IPS DF 19.7 (cell line): ENCODE measurements around the gene CRHR2.

ENCODE experiments used
- DNase-seq: peaks from one replicate; pipeline ENCODE4 v3.0.0-alpha.2; 2013; ENCODE audit warnings: low read depth, low spot score

Gene CRHR2

DNA sequence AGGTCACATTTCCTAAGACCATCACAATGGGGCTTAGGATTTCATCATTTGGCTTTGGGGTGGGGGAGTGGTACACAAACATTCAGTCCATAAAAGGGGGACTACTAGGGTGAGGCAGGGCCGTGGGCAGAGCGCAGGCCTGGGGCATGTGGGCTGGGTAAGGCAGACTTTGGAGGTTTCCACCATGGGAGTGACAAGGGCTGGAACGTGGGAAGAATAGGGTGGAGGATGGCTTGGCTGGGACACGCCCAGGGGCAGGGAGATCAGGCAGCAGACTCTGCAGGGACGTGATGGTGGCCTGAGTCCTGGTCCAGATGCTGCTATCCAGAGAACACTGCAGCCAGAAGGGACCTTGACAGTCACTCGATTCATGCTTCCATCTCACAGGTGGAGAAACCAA is 24.7 kb upstream of the CRHR2 start:
- no peak for DNase-seq

GRCh38 chr7:30706316-30706715 is 24.1 kb upstream of the CRHR2 start:
- no peak for DNase-seq

DNA sequence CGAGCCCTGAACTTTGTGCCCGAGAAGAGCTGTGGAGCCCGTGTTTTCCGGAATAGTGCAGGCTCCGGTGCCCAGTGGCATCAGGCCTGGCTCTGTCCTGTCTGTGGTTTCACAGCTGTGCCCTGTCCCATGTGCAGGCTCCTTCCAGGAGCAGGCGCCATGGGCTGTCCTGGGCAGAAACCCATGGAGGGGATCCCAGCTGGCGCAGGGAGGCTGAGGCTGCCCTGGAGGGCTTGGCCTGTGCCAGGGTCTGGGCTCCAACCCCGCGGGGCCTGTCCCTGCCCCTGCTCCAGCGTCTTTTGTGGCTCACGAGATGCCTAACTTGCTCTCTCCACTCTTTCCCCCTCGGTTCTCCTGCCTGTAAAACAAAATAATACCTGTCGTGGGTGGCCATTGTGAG is 23.3 kb upstream of the CRHR2 start:
- no peak for DNase-seq

- no peak for DNase-seq
These were observed 22.8 kb upstream of the CRHR2 start for GRCh38 chr7:30705008-30705407.

GRCh38 chr7:30703756-30704155 is 21.5 kb upstream of the CRHR2 start:
- DNase-seq = no peak

- DNase-seq = no peak
These were observed 19.9 kb upstream of the CRHR2 start for GRCh38 chr7:30702200-30702599.

DNA sequence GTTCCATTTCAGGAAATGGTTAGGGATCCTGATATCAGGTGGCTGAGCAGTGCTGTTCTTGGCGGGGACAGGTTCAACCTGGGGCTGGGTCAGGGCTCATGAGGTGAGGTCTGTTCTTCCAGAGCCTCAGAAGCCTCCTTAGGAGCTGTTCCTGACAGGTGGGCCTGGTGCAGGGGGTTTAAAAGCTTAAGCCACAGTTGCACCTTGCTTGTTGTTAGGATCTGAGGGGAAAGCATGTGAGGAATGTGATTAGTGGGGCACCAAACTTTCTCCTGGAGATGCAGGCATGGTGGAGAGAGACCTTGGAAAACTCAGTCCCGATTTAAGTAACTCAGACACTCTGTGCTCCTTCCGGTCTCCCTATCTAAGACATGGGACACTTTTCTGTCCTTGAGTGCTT is 18.7 kb upstream of the CRHR2 start:
- DNase-seq = no peak

DNA sequence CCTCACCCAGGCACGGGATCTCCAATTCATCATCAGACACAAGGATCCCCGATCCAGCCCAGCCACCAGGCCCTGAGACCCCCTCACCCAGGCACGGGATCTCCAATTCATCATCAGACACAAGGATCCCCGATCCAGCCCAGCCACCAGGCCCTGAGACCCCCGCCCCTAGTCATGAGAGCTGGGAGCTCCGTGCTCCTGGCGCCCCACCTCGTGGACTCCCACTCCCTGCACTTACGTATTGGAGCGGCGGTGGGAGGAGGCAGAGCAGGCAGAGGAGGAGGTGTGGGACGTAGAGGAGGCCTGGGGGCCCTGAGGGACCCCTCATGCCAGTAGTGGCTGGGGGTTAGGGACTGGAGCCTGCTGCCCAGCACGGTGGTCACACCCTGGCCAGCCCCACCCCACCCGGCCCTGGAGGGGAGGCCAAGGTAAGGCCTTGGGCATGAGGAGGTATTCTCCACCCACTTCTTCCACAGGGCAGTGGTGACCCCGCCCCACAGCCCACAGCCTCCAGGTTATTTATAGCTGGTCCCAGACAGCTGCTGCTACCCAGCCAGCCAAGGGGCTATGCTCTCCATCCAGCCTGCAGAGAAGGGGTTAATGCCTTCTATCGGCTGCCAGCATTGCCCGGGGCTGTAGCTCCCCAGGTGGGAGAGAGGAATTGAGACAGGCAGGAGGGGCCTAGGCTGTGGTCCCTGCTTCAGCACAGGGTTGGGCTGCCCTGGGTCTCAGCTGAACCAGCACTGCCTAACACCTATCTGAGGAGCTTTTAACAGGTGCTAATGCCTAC is 17.6 kb upstream of the CRHR2 start:
- no peak for DNase-seq

GRCh38 chr7:30698481-30698880 is 16.2 kb upstream of the CRHR2 start:
- no peak for DNase-seq

GRCh38 chr7:30697719-30698460 is 15.6 kb upstream of the CRHR2 start:
- no peak for DNase-seq

DNA sequence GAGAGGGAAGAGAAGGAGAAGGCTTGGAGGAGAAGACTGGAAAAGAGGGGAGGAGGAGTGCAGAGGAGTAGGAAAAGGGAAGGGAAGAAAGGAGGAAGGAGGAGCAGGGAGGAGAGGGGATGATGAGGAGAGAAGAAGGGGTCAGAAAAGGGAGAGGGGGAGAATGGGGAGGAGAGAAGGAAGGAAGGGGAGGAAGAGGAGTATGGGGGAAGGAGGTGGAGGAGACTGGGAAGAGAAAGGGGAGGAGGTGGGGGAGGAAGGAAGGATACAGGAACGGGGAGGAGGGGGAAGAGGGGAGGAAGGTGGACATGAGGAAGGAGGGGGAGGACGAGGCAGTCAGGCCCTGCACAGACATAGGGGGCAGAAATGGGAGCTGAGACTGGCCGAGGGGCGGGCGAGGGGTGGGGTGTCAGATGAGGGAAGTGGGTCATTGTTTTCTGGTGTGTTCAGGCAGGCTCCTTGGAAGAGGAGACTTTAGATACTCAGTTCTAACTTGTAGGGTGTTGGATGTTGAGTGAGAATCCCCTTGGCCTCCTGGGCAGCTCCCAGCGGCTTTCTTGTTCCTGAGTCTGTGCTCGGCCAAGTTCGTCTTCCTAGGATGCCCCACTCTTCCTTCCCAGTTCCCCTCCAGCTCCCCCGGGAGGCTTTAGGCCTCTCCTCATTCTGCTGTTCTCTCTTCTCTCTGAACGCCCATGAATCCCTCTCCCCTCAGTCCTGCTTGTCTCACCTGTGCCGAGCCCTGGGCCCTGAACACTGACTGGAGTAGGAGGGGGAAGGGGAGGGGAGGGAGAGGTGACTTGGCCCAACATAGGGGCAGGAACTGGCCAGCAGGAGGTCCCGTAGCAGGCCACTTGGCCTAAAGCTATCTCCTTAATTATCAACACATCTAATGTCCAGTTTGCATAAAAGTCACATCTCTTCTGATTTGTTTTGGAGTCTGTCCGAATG is 12.8 kb upstream of the CRHR2 start:
- DNase-seq = no peak

GRCh38 chr7:30694218-30694745 is 12.0 kb upstream of the CRHR2 start:
- DNase-seq = no peak

GRCh38 chr7:30692882-30693281 is 10.6 kb upstream of the CRHR2 start:
- DNase-seq = no peak

GRCh38 chr7:30692438-30692837 is 10.2 kb upstream of the CRHR2 start:
- no peak for DNase-seq

DNA sequence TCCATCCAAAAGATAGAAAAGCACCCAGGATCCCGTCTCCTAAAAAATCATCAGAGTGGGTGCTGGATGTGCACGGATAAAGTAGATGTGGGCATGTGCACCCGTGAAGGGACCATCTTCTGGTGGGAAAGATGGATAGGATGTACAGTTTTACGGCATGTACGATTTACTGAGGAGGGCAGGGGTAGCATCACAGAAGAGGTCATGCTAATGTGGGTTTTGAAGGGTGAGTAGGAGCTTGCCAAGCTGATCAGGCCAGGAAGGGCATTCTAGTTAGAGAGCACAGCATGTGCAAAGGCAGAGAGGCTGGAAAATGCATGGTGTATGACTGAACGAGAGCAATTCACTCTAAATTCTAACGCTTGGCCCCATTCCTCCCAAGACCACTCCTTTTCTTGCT is 7.8 kb upstream of the CRHR2 start:
- no peak for DNase-seq

DNA sequence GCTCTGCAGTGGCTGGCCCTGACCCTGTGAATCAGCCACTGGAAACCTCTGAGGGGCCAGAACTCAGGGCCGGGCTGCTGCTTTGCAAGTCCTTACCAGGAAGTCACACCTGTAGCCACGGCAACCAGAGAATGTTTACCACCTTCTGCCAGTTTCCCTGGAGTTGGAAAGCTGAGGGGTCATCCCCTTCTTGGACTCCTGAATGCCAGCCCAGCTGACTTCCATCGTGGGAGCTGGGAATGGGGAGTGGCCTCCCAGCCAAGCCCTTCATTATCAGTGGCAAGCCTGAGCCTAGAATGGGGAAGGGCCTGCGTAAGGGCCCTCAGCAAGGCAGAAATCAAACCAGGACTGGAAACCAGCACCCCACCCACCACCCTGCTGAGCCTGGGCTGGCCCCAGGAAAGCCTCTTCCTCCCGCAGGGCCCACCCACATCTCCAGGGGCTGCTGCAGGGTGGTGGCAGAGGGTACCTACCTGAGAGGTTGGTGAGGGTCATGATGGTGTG is 6.5 kb upstream of the CRHR2 start:
- no peak for DNase-seq

DNA sequence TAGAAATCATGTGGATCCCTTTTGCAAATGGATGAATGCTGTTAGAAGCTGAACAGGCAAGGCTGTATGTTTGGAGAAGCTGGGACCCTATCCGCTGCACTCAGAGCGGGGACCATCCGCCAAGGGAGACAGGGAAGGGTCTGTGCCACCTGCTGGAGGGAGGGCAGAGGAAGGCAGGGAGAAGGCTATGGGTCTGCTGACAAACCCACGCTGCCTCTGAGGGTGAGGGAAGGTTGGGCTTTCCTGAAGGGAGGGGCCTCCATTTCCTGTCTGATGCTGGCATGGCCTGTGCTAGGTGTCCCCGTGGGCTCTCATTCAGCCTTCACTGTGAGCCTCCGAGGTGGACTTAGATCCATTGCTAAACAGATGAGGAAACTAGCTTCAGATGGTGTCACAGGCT is 5.3 kb upstream of the CRHR2 start:
- DNase-seq = no peak

DNA sequence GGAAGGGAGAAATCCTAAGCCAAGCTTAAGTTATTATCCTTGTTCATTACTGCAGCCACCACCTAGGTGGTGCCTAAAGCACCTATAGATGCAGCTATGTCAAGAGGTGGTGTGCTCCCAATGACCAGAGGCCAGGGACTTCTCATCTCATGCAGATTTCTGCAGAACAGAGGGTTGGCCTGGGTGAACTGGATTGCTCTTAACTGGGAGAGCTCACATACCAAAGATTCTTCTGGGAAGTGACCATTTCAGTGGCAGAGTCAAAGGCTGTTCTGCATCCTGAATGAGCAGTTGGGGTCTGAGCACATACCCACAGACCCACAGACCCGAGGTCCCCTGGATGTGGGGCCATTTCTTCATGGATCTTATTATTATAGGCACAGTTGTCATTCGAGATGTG is 2.1 kb upstream of the CRHR2 start:
- no peak for DNase-seq

DNA sequence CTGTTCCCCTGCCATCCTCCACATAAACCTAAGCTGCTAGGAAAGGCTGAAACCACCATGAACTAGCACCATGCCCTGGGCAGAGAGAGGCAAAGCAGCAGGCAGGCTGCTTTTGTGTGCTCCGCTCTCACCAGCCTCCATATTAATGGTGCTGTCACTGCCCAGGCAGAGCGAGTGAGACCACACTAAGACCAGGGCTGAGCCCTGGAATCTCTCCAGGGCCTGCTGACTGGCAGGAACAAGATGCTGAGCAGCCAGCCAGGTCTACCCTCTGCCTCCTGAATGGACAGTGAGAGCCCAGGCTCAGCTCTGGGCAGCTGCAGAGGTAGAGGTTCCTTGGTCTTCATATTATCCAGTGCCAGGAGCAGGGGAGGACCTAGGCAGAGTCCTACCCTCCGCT is 1.6 kb upstream of the CRHR2 start:
- no peak for DNase-seq

- no peak for DNase-seq
These were observed 1.1 kb upstream of the CRHR2 start for GRCh38 chr7:30683306-30683705.

GRCh38 chr7:30681815-30682211 is 443 bp downstream of the CRHR2 start:
- DNase-seq = no peak

DNA sequence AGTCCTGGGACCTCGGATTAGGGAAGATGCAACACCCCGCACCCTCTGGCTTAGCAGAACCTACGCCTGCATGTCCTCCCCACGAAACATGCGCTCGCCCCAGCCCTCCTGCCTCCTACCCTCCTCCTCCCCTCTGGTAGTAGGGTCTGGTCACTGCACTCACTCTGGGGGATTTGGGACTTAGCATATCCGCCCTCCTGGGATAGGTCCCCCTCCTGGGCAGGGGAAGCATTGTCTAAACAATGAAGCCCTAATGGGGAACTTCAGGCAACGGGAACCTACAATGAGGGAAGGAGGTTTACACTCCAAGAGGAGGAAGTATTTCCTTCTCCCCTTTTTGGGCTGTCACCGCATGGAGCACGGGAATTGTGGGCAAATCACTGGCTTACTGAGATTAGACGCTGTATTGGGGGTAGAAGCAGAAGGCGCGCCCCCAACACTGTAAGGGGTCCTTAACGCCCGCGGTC is 892 bp downstream of the CRHR2 start:
- DNase-seq = peak; percentile 63
